Thyroid gland (tissue), 4 donors: ENCODE data around the gene MCF2. TPM values are rescaled to one million over a fixed set of nuclear protein-coding genes. Genes with fewer than 3 reads are reported as not detected.
A peak's percentile ranks its signal among the peaks of the same experiment; 100 is the strongest.

Experiments
- DNase-seq, 2 donors: peaks; one replicate each; pipeline ENCODE4 v3.0.0-alpha.2; 2019
- H3K27ac ChIP-seq, 3 donors: fragments of 200-600 bp; sonication (generic); 1 replicate in 2 of 3; 2 replicates in 1 of 3; pipeline ENCODE4 v1.5.1; 2016 to 2019; ENCODE audit warnings: mild to moderate bottlenecking in 1 of 3, moderate library complexity in 1 of 3
- H3K27me3 ChIP-seq: fragments of 200-600 bp; sonication (generic); one replicate; pipeline ENCODE4 v1.5.1; 2019
- H3K36me3 ChIP-seq, 2 donors: fragments of 200-600 bp; sonication (generic); one replicate each; pipeline ENCODE4 v1.5.1; 2016 to 2019
- H3K4me1 ChIP-seq, 2 donors: fragments of 200-600 bp; sonication (generic); one replicate each; pipeline ENCODE4 v1.5.1; 2017 to 2019
- H3K4me3 ChIP-seq, 3 donors: fragments of 200-600 bp; sonication (generic); replicated peaks in 1 of 3; 1 replicate in 2 of 3; 2 replicates in 1 of 3; pipeline ENCODE4 v1.5.1; 2016; ENCODE audit warnings: mild to moderate bottlenecking in 1 of 3
- H3K9me3 ChIP-seq: fragments of 200-600 bp; sonication (generic); one replicate; pipeline ENCODE4 v1.5.1; 2017
- POLR2A ChIP-seq, 2 donors: fragments of 450-650 bp; IDR thresholded peaks; one replicate each; pipeline ENCODE4 v1.6.1; 2017; ENCODE audit warnings: antibody characterized with exemption in 2 of 2, mild to moderate bottlenecking in 2 of 2, moderate library complexity in 1 of 2
- WGBS, 2 donors: methylation state at CpG; one replicate each; pipeline ENCODE4 v1.1.5; 2017; 5-methylcytosine and 5-hydroxymethylcytosine counted together
- intact Hi-C: fragments of 100-400 bp; cut with DNase I; formaldehyde crosslinking; loops from one replicate; pipeline ENCODE4 v1.15.1; 2023
- total RNA-seq, 4 donors: library from RNA; depleted of rRNA; stranded (reverse); fragments of >200 nt; gene quantifications; one replicate each; pipeline ENCODE4 v1.2.3, GENCODE V29; 2016
- TF ChIP-seq, protein P1 (sequence below), 6 experiments: fragments of 200-600 bp in 3 of 6; fragments of 450-650 bp in 3 of 6; sonication (generic) in 3 of 6; IDR thresholded peaks; one replicate each; pipeline ENCODE4 v1.5.1; 2016 to 2019; ENCODE audit warnings: antibody characterized with exemption in 6 of 6, mild to moderate bottlenecking in 2 of 6, inconsistent platforms in 1 of 6, moderate library complexity in 1 of 6

The MCF2 gene
- total RNA-seq, 4 donors from 2014 or later: 0.40 to 0.63 (median 0.56) TPM; not detected in 1

DNA sequence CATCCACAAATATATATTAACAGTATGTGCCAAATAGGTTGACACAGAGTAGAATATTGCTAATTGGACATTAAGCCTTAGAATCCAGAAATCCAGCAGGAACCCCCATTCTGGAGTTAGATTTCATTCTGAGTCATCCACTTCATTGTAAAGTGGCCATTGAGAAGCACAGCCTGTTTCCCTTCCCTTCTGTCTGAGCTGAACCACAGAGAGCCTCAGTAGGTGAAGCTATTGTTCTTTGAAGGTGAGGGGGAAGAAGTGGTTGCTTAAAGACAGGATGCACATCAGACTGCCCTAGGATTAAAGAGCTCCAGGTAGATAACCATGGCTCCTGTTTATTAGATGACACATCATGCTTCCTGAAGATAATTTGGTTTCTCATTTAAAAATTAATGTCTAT lies 30.6 kb upstream of the MCF2 start:
- no peaks in the 10 kb centered on the region for H3K36me3 ChIP-seq
- H3K9me3 ChIP-seq: no peaks in the 10 kb centered on the region
- no peak for TF ChIP-seq POLR2A (IDR thresholded peaks at IDR 0.05)
- TF ChIP-seq, protein P1, sequence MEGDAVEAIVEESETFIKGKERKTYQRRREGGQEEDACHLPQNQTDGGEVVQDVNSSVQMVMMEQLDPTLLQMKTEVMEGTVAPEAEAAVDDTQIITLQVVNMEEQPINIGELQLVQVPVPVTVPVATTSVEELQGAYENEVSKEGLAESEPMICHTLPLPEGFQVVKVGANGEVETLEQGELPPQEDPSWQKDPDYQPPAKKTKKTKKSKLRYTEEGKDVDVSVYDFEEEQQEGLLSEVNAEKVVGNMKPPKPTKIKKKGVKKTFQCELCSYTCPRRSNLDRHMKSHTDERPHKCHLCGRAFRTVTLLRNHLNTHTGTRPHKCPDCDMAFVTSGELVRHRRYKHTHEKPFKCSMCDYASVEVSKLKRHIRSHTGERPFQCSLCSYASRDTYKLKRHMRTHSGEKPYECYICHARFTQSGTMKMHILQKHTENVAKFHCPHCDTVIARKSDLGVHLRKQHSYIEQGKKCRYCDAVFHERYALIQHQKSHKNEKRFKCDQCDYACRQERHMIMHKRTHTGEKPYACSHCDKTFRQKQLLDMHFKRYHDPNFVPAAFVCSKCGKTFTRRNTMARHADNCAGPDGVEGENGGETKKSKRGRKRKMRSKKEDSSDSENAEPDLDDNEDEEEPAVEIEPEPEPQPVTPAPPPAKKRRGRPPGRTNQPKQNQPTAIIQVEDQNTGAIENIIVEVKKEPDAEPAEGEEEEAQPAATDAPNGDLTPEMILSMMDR (IDR thresholded peaks at IDR 0.05): no peak
- no peaks in the 10 kb centered on the region for H3K27me3 ChIP-seq
- DNase-seq: peak in 1 of 2 donors; percentile 1
- intact Hi-C loops: no loop called here
- no peak overlapping the region for H3K27ac ChIP-seq
- no peak overlapping the region for H3K4me3 ChIP-seq
- H3K4me1 ChIP-seq: no peaks in the 10 kb centered on the region

GRCh38 chrX:139736151-139736550 lies 28.2 kb upstream of the MCF2 start:
- no peak for DNase-seq
- intact Hi-C loops: no loop called here
- Histone ChIP-seq H3K27me3 (no peaks in the 10 kb centered on the region), H3K4me3 (no peak overlapping the region), H3K36me3 (no peaks in the 10 kb centered on the region), H3K27ac (no peak overlapping the region), H3K9me3 (no peaks in the 10 kb centered on the region), H3K4me1 (no peaks in the 10 kb centered on the region)
- TF ChIP-seq, protein P1 (IDR thresholded peaks at IDR 0.05): no peak
- no peak for TF ChIP-seq POLR2A (IDR thresholded peaks at IDR 0.05)
- WGBS, 2 donors: 88% methylated on average over 1 of the region's 1 CpG

DNA sequence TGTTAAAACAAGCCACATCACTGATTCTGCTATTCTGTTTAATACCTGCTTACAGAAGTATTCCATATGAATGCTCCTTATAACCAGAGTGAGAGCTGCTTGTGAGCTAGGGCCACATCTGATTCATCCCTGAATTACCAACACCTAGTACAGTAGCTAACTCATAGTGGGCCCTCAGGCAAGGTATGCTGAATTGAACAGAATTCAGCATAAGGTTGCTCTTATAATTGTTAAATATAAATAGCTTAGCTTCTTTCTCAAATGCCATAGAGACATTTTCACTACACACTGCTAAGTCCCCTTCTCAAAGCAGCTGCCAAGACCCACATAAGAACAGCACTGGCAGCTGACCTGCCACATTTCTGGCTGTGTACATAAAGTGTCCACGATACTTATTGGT lies 27.0 kb upstream of the MCF2 start:
- no peak for TF ChIP-seq POLR2A (IDR thresholded peaks at IDR 0.05)
- TF ChIP-seq, protein P1 (IDR thresholded peaks at IDR 0.05): no peak
- Histone ChIP-seq H3K36me3 (no peaks in the 10 kb centered on the region), H3K4me3 (no peak overlapping the region), H3K4me1 (no peaks in the 10 kb centered on the region), H3K27ac (no peak overlapping the region), H3K27me3 (no peaks in the 10 kb centered on the region), H3K9me3 (no peaks in the 10 kb centered on the region)
- intact Hi-C loops: no loop called here
- no peak for DNase-seq
- 100% methylated on average over 1 of the region's 1 CpG for WGBS, 2 donors

- TF ChIP-seq POLR2A (IDR thresholded peaks at IDR 0.05): no peak
- TF ChIP-seq, protein P1 (IDR thresholded peaks at IDR 0.05): no peak
- WGBS, 2 donors: 96 to 100% methylated on average over 1 of the region's 1 CpG
- intact Hi-C loops: no loop called here
- no peaks in the 10 kb centered on the region for H3K9me3 ChIP-seq
- no peaks in the 10 kb centered on the region for H3K27me3 ChIP-seq
- no peaks in the 10 kb centered on the region for H3K36me3 ChIP-seq
- no peak overlapping the region for H3K27ac ChIP-seq
- no peak overlapping the region for H3K4me3 ChIP-seq
- no peak for DNase-seq
- no peaks in the 10 kb centered on the region for H3K4me1 ChIP-seq
Observed at GRCh38 chrX:139725720-139726119, 17.8 kb upstream of the MCF2 start.

DNA sequence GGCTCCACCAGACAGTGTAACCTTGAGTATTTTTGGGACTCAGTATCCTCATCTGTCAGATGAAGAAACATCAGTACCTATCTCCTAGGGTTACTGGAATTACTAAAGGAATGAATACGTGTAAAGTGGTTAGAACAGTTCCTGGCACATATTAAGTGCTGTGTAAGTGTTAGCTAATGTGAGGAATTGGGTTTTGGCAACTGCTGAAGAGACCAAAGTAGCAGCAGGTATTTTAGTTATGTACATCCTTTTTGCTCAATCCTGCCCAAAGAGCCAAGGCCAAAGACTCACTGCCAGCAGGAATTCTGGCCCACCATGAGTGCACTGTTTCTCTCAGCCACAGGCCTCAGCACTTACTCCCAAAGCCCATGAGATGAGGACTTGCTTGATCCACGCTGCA lies 16.7 kb upstream of the MCF2 start:
- Histone ChIP-seq H3K27ac (no peak overlapping the region), H3K36me3 (no peaks in the 10 kb centered on the region), H3K9me3 (no peaks in the 10 kb centered on the region), H3K4me3 (no peak overlapping the region), H3K4me1 (no peaks in the 10 kb centered on the region), H3K27me3 (no peaks in the 10 kb centered on the region)
- no peak for DNase-seq
- intact Hi-C loops: no loop called here
- WGBS, 2 donors: 91 to 95% methylated on average over 2 of the region's 2 CpGs
- TF ChIP-seq, protein P1 (IDR thresholded peaks at IDR 0.05): no peak
- TF ChIP-seq POLR2A (IDR thresholded peaks at IDR 0.05): no peak
